GM21367 (cell line): ENCODE measurements around the gene TENM4.
"Not testable (repeated sequence)": the region's sequence is repeated elsewhere in the genome, so short reads cannot be mapped to it uniquely, and the experiment has no call there.

Experiments
- ATAC-seq: cut with Tn5 transposase; IDR thresholded peaks from one replicate; pipeline ENCODE4 v1.9.1; 2021; ENCODE audit not compliant: unreplicated experiment

TENM4 gene

GRCh38 chr11:78922859-78923625 is 517.8 kb downstream of the TENM4 start:
- no peak for ATAC-seq

GRCh38 chr11:78921509-78921908 is 519.3 kb downstream of the TENM4 start:
- no peak for ATAC-seq

GRCh38 chr11:78920329-78920728 is 520.5 kb downstream of the TENM4 start:
- no peak for ATAC-seq

GRCh38 chr11:78916759-78917158 is 524.1 kb downstream of the TENM4 start:
- ATAC-seq: no peak

- ATAC-seq: no peak
Measured at GRCh38 chr11:78914503-78914902, 526.3 kb downstream of the TENM4 start.

- ATAC-seq: no peak
Measured at GRCh38 chr11:78912778-78913177, 528.1 kb downstream of the TENM4 start.

- no peak for ATAC-seq
Measured at GRCh38 chr11:78910322-78910721, 530.5 kb downstream of the TENM4 start.

GRCh38 chr11:78909386-78909785 is 531.4 kb downstream of the TENM4 start:
- no peak for ATAC-seq

- ATAC-seq: no peak
Measured at GRCh38 chr11:78907636-78908035, 533.2 kb downstream of the TENM4 start.

- ATAC-seq: no peak
Measured at GRCh38 chr11:78906566-78906965, 534.3 kb downstream of the TENM4 start.

- ATAC-seq: no peak
Measured at GRCh38 chr11:78905756-78906155, 535.1 kb downstream of the TENM4 start.

GRCh38 chr11:78902771-78903507 is 537.9 kb downstream of the TENM4 start:
- no peak for ATAC-seq

GRCh38 chr11:78901831-78902230 is 539.0 kb downstream of the TENM4 start:
- no peak for ATAC-seq

GRCh38 chr11:78898266-78898775 is 542.5 kb downstream of the TENM4 start:
- no peak for ATAC-seq

- ATAC-seq: no peak
Measured at GRCh38 chr11:78893996-78894395, 546.8 kb downstream of the TENM4 start.

- ATAC-seq: no peak
Measured at GRCh38 chr11:78889698-78890097, 551.1 kb downstream of the TENM4 start.

GRCh38 chr11:78886616-78887015 is 554.2 kb downstream of the TENM4 start:
- ATAC-seq: no peak

GRCh38 chr11:78884761-78885160 is 556.1 kb downstream of the TENM4 start:
- ATAC-seq: no peak

- ATAC-seq: no peak
Measured at GRCh38 chr11:78883506-78883905, 557.3 kb downstream of the TENM4 start.

GRCh38 chr11:78879094-78879980 is 561.5 kb downstream of the TENM4 start:
- not testable (repeated sequence) for ATAC-seq

- ATAC-seq: no peak
Measured at GRCh38 chr11:78878631-78879030, 562.2 kb downstream of the TENM4 start.
